HEK293T (cell line): ENCODE results near the gene INSYN1.
"Not testable (repeated sequence)": the region's sequence is repeated elsewhere in the genome, so short reads cannot be mapped to it uniquely, and the experiment has no call there.

Experiments
- CTCF ChIA-PET: fragments of 350-600 bp; formaldehyde crosslinking; extraction: SDS; loops from one replicate; lab custom pipeline; 2021; ENCODE audit warnings: antibody characterized with exemption, inconsistent platforms; lab: Yijun Ruan, JAX
- POLR2A ChIA-PET: fragments of 350-600 bp; formaldehyde crosslinking; extraction: SDS; loops from one replicate; lab custom pipeline; 2020; ENCODE audit warnings: antibody characterized with exemption, inconsistent platforms; lab: Yijun Ruan, JAX
- DNase-seq: peaks from one replicate; pipeline ENCODE4 v3.0.0; 2012; ENCODE audit warnings: mixed read lengths; ENCODE audit errors: extremely low spot score
- ARNT ChIP-seq: fragments of 450-650 bp; IDR thresholded peaks from 2 replicates; pipeline ENCODE4 v1.6.1; 2017; ENCODE audit warnings: mild to moderate bottlenecking
- BHLHE40 ChIP-seq: fragments of 450-650 bp; IDR thresholded peaks from 2 replicates; pipeline ENCODE4 v1.6.1; 2016; ENCODE audit warnings: mild to moderate bottlenecking, moderate library complexity, borderline replicate concordance
- CTBP1 ChIP-seq: fragments of 450-650 bp; IDR thresholded peaks from 2 replicates; pipeline ENCODE4 v1.6.1; 2016; ENCODE audit warnings: borderline replicate concordance
- ELF4 ChIP-seq: fragments of 450-650 bp; IDR thresholded peaks from 2 replicates; pipeline ENCODE4 v1.6.1; 2017; ENCODE audit warnings: antibody characterized with exemption
- FOXA1 ChIP-seq: fragments of 450-650 bp; IDR thresholded peaks from 2 replicates; pipeline ENCODE4 v1.6.1; 2016; ENCODE audit warnings: mild to moderate bottlenecking
- FOXK2 ChIP-seq: fragments of 450-650 bp; IDR thresholded peaks from 2 replicates; pipeline ENCODE4 v1.6.1; 2016; ENCODE audit warnings: mild to moderate bottlenecking
- FOXM1 ChIP-seq: fragments of 450-650 bp; IDR thresholded peaks from 2 replicates; pipeline ENCODE4 v1.6.1; 2017; ENCODE audit warnings: mild to moderate bottlenecking, borderline replicate concordance
- HDGF ChIP-seq: fragments of 450-650 bp; IDR thresholded peaks from 2 replicates; pipeline ENCODE4 v1.6.1; 2017; ENCODE audit warnings: antibody characterized with exemption, borderline replicate concordance
- L3MBTL2 ChIP-seq: fragments of 450-650 bp; conservative IDR thresholded peaks from 2 replicates; pipeline ENCODE4 v1.6.1; 2016; ENCODE audit warnings: mild to moderate bottlenecking
- LEF1 ChIP-seq: fragments of 450-650 bp; IDR thresholded peaks from 2 replicates; pipeline ENCODE4 v1.6.1; 2017; ENCODE audit warnings: mild to moderate bottlenecking, borderline replicate concordance
- NFRKB ChIP-seq: fragments of 450-650 bp; IDR thresholded peaks from 2 replicates; pipeline ENCODE4 v1.6.1; 2016; ENCODE audit warnings: mild to moderate bottlenecking, moderate library complexity
- PKNOX1 ChIP-seq: fragments of 450-650 bp; IDR thresholded peaks from 2 replicates; pipeline ENCODE4 v1.6.1; 2016
- SP1 ChIP-seq: fragments of 450-650 bp; IDR thresholded peaks from 2 replicates; pipeline ENCODE4 v1.6.1; 2017
- SUZ12 ChIP-seq: fragments of 450-650 bp; IDR thresholded peaks from 2 replicates; pipeline ENCODE4 v1.6.1; 2016; ENCODE audit warnings: mild to moderate bottlenecking
- TARDBP ChIP-seq: fragments of 450-650 bp; IDR thresholded peaks from 2 replicates; pipeline ENCODE4 v1.6.1; 2016
- ZNF384 ChIP-seq: fragments of 450-650 bp; IDR thresholded peaks from 2 replicates; pipeline ENCODE4 v1.6.1; 2016

The INSYN1 gene

DNA sequence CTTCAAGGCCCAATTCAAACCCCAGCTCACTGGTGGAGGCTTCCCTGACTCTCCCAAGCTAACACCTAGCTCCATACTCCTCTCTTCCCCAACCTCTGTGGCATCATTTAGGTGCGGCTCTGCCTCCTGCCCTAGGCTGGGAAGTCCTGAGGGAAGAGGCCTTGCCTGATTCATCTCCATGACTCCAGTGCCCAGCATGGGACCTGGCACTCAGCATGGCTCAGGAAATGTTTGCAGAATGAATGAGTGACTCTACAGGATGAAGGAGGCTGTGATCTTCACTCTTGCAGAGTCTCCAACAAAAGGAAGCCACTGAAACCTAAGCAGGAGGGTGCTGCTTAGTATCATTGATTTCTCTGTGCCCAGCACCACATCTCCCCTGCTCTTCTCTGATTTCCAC, 34.5 kb upstream of the INSYN1 start:
- POLR2A ChIA-PET: no interaction called here
- no peak for TF ChIP-seq LEF1
- no peak for TF ChIP-seq HDGF
- TF ChIP-seq ZNF384: no peak
- TF ChIP-seq FOXA1: no peak
- no peak for TF ChIP-seq TARDBP
- no peak for TF ChIP-seq BHLHE40
- TF ChIP-seq PKNOX1: no peak
- TF ChIP-seq CTBP1: no peak
- TF ChIP-seq ARNT: no peak
- DNase-seq: no peak
- CTCF ChIA-PET: no interaction called here

- CTCF ChIA-PET: no interaction called here
- no peak for DNase-seq
- TF ChIP-seq ZNF384 (no peak), ARNT (no peak), SUZ12 (no peak), SP1 (no peak), ELF4 (no peak), LEF1 (no peak), FOXA1 (no peak), TARDBP (no peak), BHLHE40 (no peak), CTBP1 (no peak), FOXM1 (no peak), NFRKB (no peak), FOXK2 (no peak)
- POLR2A ChIA-PET: no interaction called here
Observed at GRCh38 chr15:73786538-73786937, 33.4 kb upstream of the INSYN1 start.

GRCh38 chr15:73785256-73786014, 32.3 kb upstream of the INSYN1 start:
- CTCF ChIA-PET, POLR2A ChIA-PET: not testable (repeated sequence)

GRCh38 chr15:73784291-73784690, 31.1 kb upstream of the INSYN1 start:
- CTCF ChIA-PET: no interaction called here
- TF ChIP-seq FOXK2: no peak
- TF ChIP-seq FOXA1: no peak
- no peak for TF ChIP-seq ZNF384
- no peak for TF ChIP-seq BHLHE40
- no peak for TF ChIP-seq PKNOX1
- TF ChIP-seq LEF1: no peak
- TF ChIP-seq SP1: no peak
- TF ChIP-seq L3MBTL2: no peak
- TF ChIP-seq HDGF: no peak
- no peak for TF ChIP-seq NFRKB
- TF ChIP-seq ELF4: no peak
- TF ChIP-seq ARNT: no peak
- TF ChIP-seq TARDBP: no peak
- TF ChIP-seq FOXM1: no peak
- no peak for TF ChIP-seq SUZ12
- TF ChIP-seq CTBP1: no peak
- DNase-seq: no peak
- POLR2A ChIA-PET: no interaction called here

More at GRCh38 chr15:73785256-73786014, 32.3 kb upstream of the INSYN1 start:
- DNase-seq: not testable (repeated sequence)

- no peak for TF ChIP-seq FOXM1
- no peak for TF ChIP-seq TARDBP
- TF ChIP-seq NFRKB: no peak
- no peak for TF ChIP-seq LEF1
- no peak for TF ChIP-seq L3MBTL2
- no peak for TF ChIP-seq SP1
- TF ChIP-seq FOXK2: no peak
- no peak for TF ChIP-seq CTBP1
- TF ChIP-seq ZNF384: no peak
- DNase-seq: no peak
- ChIA-PET POLR2A (no interaction called here), CTCF (no interaction called here)
Observed at GRCh38 chr15:73782344-73782959, 29.3 kb upstream of the INSYN1 start.

DNA sequence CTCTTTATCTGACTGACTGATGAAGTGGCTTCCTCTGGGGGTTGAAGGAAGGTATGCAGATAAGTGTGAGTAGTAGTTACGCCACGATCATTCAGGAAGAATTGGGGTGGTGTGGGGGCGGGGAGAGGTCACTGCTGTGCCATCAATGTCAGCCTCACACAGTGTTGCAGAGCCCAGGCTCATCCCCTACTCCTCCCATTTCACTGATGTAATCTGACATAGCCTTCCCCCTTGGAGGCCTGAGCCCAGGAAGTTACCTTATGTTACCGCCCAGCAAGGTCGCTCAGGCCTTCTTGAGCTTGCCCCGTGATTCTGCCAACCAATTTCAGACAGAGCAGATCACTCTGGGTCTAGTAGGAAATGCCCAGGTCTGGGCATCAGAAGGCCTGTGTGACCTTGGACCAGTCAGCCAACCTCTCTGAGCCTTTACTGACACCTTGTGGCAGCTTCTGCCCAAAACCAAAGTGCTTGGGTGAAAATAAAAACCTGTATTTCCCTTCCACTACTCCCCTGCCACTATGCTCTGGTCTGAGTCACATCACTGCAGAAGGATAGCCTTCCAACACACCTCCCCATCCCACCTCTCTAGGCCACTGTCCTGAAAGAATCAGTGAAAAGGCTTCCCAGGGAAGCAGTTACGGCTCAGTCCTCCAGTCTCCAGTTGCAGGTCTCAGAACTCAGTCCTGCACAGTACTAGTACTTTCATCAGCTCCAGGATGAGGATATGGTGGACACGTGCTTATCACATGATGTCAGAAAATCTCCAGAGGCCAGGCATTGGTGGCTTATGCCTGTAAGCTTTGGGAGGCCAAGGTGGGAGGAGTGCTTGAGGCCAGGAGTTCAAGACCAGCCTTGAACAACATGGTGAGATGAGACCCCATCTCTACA, 28.1 kb upstream of the INSYN1 start:
- TF ChIP-seq FOXA1 (no peak), ELF4 (no peak), CTBP1 (no peak), BHLHE40 (no peak), TARDBP (no peak), FOXM1 (no peak), L3MBTL2 (no peak), HDGF (no peak), ZNF384 (no peak)

DNA sequence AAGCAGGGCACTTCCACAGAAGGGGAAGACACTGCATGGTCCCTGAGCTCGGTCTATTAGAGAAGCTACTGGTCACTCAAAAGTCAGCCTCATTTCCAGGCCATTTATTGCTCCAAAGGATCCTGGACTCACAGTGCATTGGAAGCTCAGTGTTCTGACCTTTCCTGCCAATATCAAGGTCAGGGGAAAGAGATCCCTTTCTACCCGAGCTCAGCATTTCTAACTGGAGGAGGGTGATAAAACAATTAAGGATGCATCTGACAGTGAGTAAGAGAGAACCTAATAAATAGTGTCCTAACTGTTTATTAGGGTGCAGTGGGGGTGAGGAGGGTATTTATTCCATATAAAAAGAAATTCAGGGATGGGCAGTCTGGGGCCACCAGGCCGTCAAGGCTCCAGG, 26.8 kb upstream of the INSYN1 start:
- POLR2A ChIA-PET: no interaction called here
- TF ChIP-seq NFRKB: no peak
- TF ChIP-seq HDGF: no peak
- no peak for TF ChIP-seq FOXK2
- TF ChIP-seq CTBP1: no peak
- TF ChIP-seq BHLHE40: no peak
- no peak for TF ChIP-seq ARNT
- no peak for TF ChIP-seq TARDBP
- no peak for TF ChIP-seq ELF4
- no peak for TF ChIP-seq L3MBTL2
- CTCF ChIA-PET: no interaction called here
- no peak for DNase-seq

More for the DNA sequence above, 28.1 kb upstream of the INSYN1 start:
- ChIA-PET CTCF (interaction anchor here (0.8 to 1.1 kb wide), 2 partner anchors 93 to 316 kb away, joined by 3 read pairs; no protein-coding TSS in a partner anchor), POLR2A (no interaction called here)
- no peak for DNase-seq
